Natural killer cell (primary cell): Measurements from ENCODE around the gene ALDH1A2. TPM values are rescaled to one million over a fixed set of nuclear protein-coding genes. Genes with fewer than 3 reads are reported as not detected.

Experiments used
- ATAC-seq, 3 donors: fragments of 150-1000 bp in 2 of 3; fragments of 200-7000 bp in 1 of 3; cut with Tn5 transposase; 1 replicate in 1 of 3; 2 replicates in 2 of 3; pipeline ENCODE4 v1.10.0; 2021; ENCODE audit warnings: mild to moderate bottlenecking in 2 of 3, moderate library complexity in 2 of 3
- DNase-seq, 2 donors: peaks; one replicate each; pipeline versions ENCODE4 v3.0.0 to v3.0.0-alpha.2; 2013 to 2021; ENCODE audit warnings: mixed read lengths in 1 of 2
- H3K27ac ChIP-seq: one replicate; pipeline ENCODE4 v1.5.1; 2013; ENCODE audit warnings: mild to moderate bottlenecking, low read length
- H3K27me3 ChIP-seq: one replicate; pipeline ENCODE4 v1.6.1; 2013; ENCODE audit warnings: low read length; ENCODE audit not compliant: control insufficient read depth, insufficient read depth
- H3K36me3 ChIP-seq: one replicate; pipeline ENCODE4 v1.6.1; 2013; ENCODE audit warnings: low read length; ENCODE audit not compliant: control insufficient read depth, insufficient read depth
- H3K4me1 ChIP-seq: one replicate; pipeline ENCODE4 v1.6.1; 2013; ENCODE audit warnings: low read length; ENCODE audit not compliant: control insufficient read depth, insufficient read depth
- H3K4me3 ChIP-seq: one replicate; pipeline ENCODE4 v1.5.1; 2013; ENCODE audit warnings: low read length
- H3K9me3 ChIP-seq: one replicate; pipeline ENCODE4 v1.6.1; 2013; ENCODE audit warnings: low read length; ENCODE audit not compliant: control insufficient read depth, insufficient read depth
- H3K27ac Mint-ChIP-seq, 2 donors: one replicate each; pipeline ENCODE4 v1.8.0; 2022; ENCODE audit warnings: mild to moderate bottlenecking in 2 of 2, mixed read lengths in 2 of 2, moderate library complexity in 1 of 2
- H3K27me3 Mint-ChIP-seq, 2 donors: one replicate each; pipeline ENCODE4 v1.8.0; 2022; ENCODE audit warnings: low read depth in 2 of 2, mixed read lengths in 2 of 2
- H3K36me3 Mint-ChIP-seq: one replicate; pipeline ENCODE4 v1.8.0; 2022; ENCODE audit warnings: mixed read lengths
- H3K4me1 Mint-ChIP-seq, 2 donors: one replicate each; pipeline ENCODE4 v1.8.0; 2022; ENCODE audit warnings: mixed read lengths in 2 of 2
- H3K4me3 Mint-ChIP-seq: one replicate; pipeline ENCODE4 v1.8.0; 2022; ENCODE audit warnings: mild to moderate bottlenecking, moderate library complexity, mixed read lengths
- H3K9me3 Mint-ChIP-seq, 2 donors: one replicate each; pipeline ENCODE4 v1.8.0; 2022; ENCODE audit warnings: mixed read lengths in 2 of 2
- CTCF ChIP-seq: fragments of 200-600 bp; IDR thresholded peaks from one replicate; pipeline ENCODE4 v1.8.0; 2022; ENCODE audit warnings: antibody characterized with exemption
- WGBS: methylation state at CpG from one replicate; pipeline ENCODE4 v1.1.7; 2013; ENCODE audit warnings: missing lambda C conversion rate; ENCODE audit not compliant: insufficient coverage; 5-methylcytosine and 5-hydroxymethylcytosine counted together
- intact Hi-C: fragments of 100-400 bp; cut with micrococcal nuclease; formaldehyde crosslinking; loops from one replicate; pipeline ENCODE4 v1.14.2; 2022
- total RNA-seq, 4 donors: library from RNA; stranded (reverse); fragments of 120-200 nt in 1 of 4; gene quantifications; one replicate each; pipeline versions ENCODE4 v1.2.3 to v1.2.4, GENCODE V29; 2013 to 2022

The ALDH1A2 gene
- total RNA-seq, 3 donors from 2014 or later (not counting 1 experiment from before 2014, with no cell fraction given), result 0.73 to 3.6 (median 2.8) TPM

- H3K9me3 ChIP-seq, result no peaks in the 10 kb centered on the region
- H3K27me3 Mint-ChIP-seq, result peaks cover 8 to 40% of the 10 kb centered on the region in 2 donors
- no peaks in the 10 kb centered on the region for H3K36me3 ChIP-seq
- no peak overlapping the region for H3K4me3 Mint-ChIP-seq
- H3K4me3 ChIP-seq, result no peak overlapping the region
- no peak overlapping the region for H3K27ac Mint-ChIP-seq
- no peaks in the 10 kb centered on the region for H3K4me1 ChIP-seq
- H3K27ac ChIP-seq, result no peak overlapping the region
- H3K27me3 ChIP-seq, result no peaks in the 10 kb centered on the region
- ATAC-seq, result no peak
- 71% methylated on average over 5 of the region's 5 CpGs for WGBS
- TF ChIP-seq CTCF, result no peak
- no peak for DNase-seq
- H3K4me1 Mint-ChIP-seq, result no peaks in the 10 kb centered on the region
- intact Hi-C loops, result no loop called here
- H3K9me3 Mint-ChIP-seq, result no peaks in the 10 kb centered on the region
- no peaks in the 10 kb centered on the region for H3K36me3 Mint-ChIP-seq
Measured at GRCh38 chr15:57920911-57921310, 144.6 kb downstream of the ALDH1A2 start.

- H3K9me3 Mint-ChIP-seq, result no peaks in the 10 kb centered on the region
- WGBS, result 93% methylated on average over 2 of the region's 2 CpGs
- no peaks in the 10 kb centered on the region for H3K4me1 ChIP-seq
- H3K36me3 ChIP-seq, result no peaks in the 10 kb centered on the region
- H3K4me3 ChIP-seq, result no peak overlapping the region
- H3K36me3 Mint-ChIP-seq, result no peaks in the 10 kb centered on the region
- no peak overlapping the region for H3K27ac ChIP-seq
- H3K9me3 ChIP-seq, result no peaks in the 10 kb centered on the region
- peaks cover 6 to 33% of the 10 kb centered on the region in 2 donors for H3K27me3 Mint-ChIP-seq
- no peak overlapping the region for H3K4me3 Mint-ChIP-seq
- no peak for TF ChIP-seq CTCF
- no peak for ATAC-seq
- no peak for DNase-seq
- intact Hi-C loops, result no loop called here
- H3K27me3 ChIP-seq, result no peaks in the 10 kb centered on the region
- no peaks in the 10 kb centered on the region for H3K4me1 Mint-ChIP-seq
- H3K27ac Mint-ChIP-seq, result no peak overlapping the region
Measured at GRCh38 chr15:57919754-57920153, 145.8 kb downstream of the ALDH1A2 start.

GRCh38 chr15:57917998-57918397 lies 147.5 kb downstream of the ALDH1A2 start:
- Mint-ChIP-seq H3K4me1 (no peaks in the 10 kb centered on the region), H3K27me3 (peaks cover 6 to 39% of the 10 kb centered on the region in 2 donors), H3K4me3 (no peak overlapping the region), H3K36me3 (no peaks in the 10 kb centered on the region), H3K27ac (no peak overlapping the region), H3K9me3 (no peaks in the 10 kb centered on the region)
- ATAC-seq, result no peak
- no peaks in the 10 kb centered on the region for H3K9me3 ChIP-seq
- H3K4me1 ChIP-seq, result no peaks in the 10 kb centered on the region
- intact Hi-C loops, result no loop called here
- no peak overlapping the region for H3K27ac ChIP-seq
- no peaks in the 10 kb centered on the region for H3K36me3 ChIP-seq
- DNase-seq, result no peak
- WGBS, result 72% methylated on average over 8 of the region's 8 CpGs
- no peak overlapping the region for H3K4me3 ChIP-seq
- no peak for TF ChIP-seq CTCF
- H3K27me3 ChIP-seq, result no peaks in the 10 kb centered on the region

GRCh38 chr15:57916695-57917094 lies 148.8 kb downstream of the ALDH1A2 start:
- no peaks in the 10 kb centered on the region for H3K9me3 Mint-ChIP-seq
- H3K4me3 ChIP-seq, result no peak overlapping the region
- no peak overlapping the region for H3K4me3 Mint-ChIP-seq
- no peaks in the 10 kb centered on the region for H3K4me1 Mint-ChIP-seq
- intact Hi-C loops, result no loop called here
- no peaks in the 10 kb centered on the region for H3K36me3 ChIP-seq
- no peaks in the 10 kb centered on the region for H3K36me3 Mint-ChIP-seq
- TF ChIP-seq CTCF, result no peak
- H3K9me3 ChIP-seq, result no peaks in the 10 kb centered on the region
- no peaks in the 10 kb centered on the region for H3K27me3 ChIP-seq
- H3K27ac ChIP-seq, result no peak overlapping the region
- H3K27me3 Mint-ChIP-seq, result peaks cover 8 to 31% of the 10 kb centered on the region in 2 donors
- no peaks in the 10 kb centered on the region for H3K4me1 ChIP-seq
- 85% methylated on average over 8 of the region's 8 CpGs for WGBS
- H3K27ac Mint-ChIP-seq, result no peak overlapping the region
- no peak for ATAC-seq
- no peak for DNase-seq
